DND-41 (cell line): ENCODE results near the gene KLHL3.

Experiments used
- ATAC-seq: fragments of 200-7000 bp; cut with Tn5 transposase; 3 replicates; pipeline ENCODE4 v1.9.1; 2021; ENCODE audit warnings: low read depth; ENCODE audit not compliant: insufficient read depth
- DNase-seq: peaks from one replicate; pipeline ENCODE4 v3.0.0-alpha.2; 2020
- H2AFZ ChIP-seq: 2 replicates; pipeline ENCODE4 v1.6.0; 2012; ENCODE audit warnings: low read depth, low read length
- H3K27ac ChIP-seq: 2 replicates; pipeline ENCODE4 v1.5.1; 2012; ENCODE audit warnings: low read length, inconsistent platforms
- H3K27me3 ChIP-seq: fragments of 200-600 bp; sonication (generic); 2 replicates; pipeline ENCODE4 v1.6.0; 2012; ENCODE audit warnings: low read length, mild to moderate bottlenecking, inconsistent platforms; ENCODE audit not compliant: insufficient read depth, poor library complexity
- H3K36me3 ChIP-seq: 2 replicates; pipeline ENCODE4 v1.5.1; 2012; ENCODE audit warnings: low read length, inconsistent platforms; ENCODE audit not compliant: insufficient read depth
- H3K4me1 ChIP-seq: 2 replicates; pipeline ENCODE4 v1.5.1; 2012; ENCODE audit warnings: mild to moderate bottlenecking, low read length; ENCODE audit not compliant: insufficient read depth
- H3K4me2 ChIP-seq: 2 replicates; pipeline ENCODE4 v1.6.0; 2012; ENCODE audit warnings: mild to moderate bottlenecking, moderate library complexity, low read length, inconsistent platforms; ENCODE audit not compliant: insufficient read depth
- H3K4me3 ChIP-seq, 2 experiments: fragments of 200-600 bp in 1 of 2; shearing (Covaris generic) in 1 of 2; 2 replicates each; pipeline ENCODE4 v1.5.1; 2012 to 2016; ENCODE audit warnings: inconsistent platforms in 2 of 2, low read length in 2 of 2, mild to moderate bottlenecking in 2 of 2, low read depth in 1 of 2, moderate library complexity in 1 of 2
- H3K79me2 ChIP-seq: 2 replicates; pipeline ENCODE4 v1.6.0; 2012; ENCODE audit warnings: low read length, inconsistent platforms; ENCODE audit not compliant: insufficient read depth
- H3K9ac ChIP-seq: 2 replicates; pipeline ENCODE4 v1.6.0; 2012; ENCODE audit warnings: low read depth, mild to moderate bottlenecking, inconsistent platforms, low read length, moderate library complexity
- H3K9me3 ChIP-seq: 2 replicates; pipeline ENCODE4 v1.5.1; 2012; ENCODE audit warnings: low read length, moderate library complexity, mild to moderate bottlenecking, inconsistent platforms; ENCODE audit not compliant: insufficient read depth, severe bottlenecking
- H4K20me1 ChIP-seq: 2 replicates; pipeline ENCODE4 v1.6.0; 2012; ENCODE audit warnings: low read length; ENCODE audit not compliant: insufficient read depth
- CTCF ChIP-seq: IDR thresholded peaks from 2 replicates; pipeline ENCODE4 v1.5.1; 2012; ENCODE audit warnings: borderline replicate concordance, low read length, moderate library complexity, mild to moderate bottlenecking; ENCODE audit not compliant: poor library complexity, severe bottlenecking; ENCODE audit errors: extremely low read depth
- EZH2 ChIP-seq: IDR thresholded peaks from 3 replicates; pipeline ENCODE4 v1.6.1; 2012; ENCODE audit warnings: borderline replicate concordance, low read depth, mild to moderate bottlenecking, moderate library complexity, low read length, inconsistent platforms; ENCODE audit not compliant: severe bottlenecking

Gene KLHL3

GRCh38 chr5:137624786-137625349 is 111.0 kb downstream of the KLHL3 start:
- TF ChIP-seq CTCF (no peak), EZH2 (no peak)
- 0 out of 2 replicates have a peak, but pooled peaks cover 3% of the 10 kb centered on the region for H3K36me3 ChIP-seq
- H3K9ac ChIP-seq, result no peak overlapping the region
- no peak overlapping the region for H3K4me3 ChIP-seq
- no peaks in the 10 kb centered on the region; the same call in 1 of the 2 replicates for H4K20me1 ChIP-seq
- no peaks in the 10 kb centered on the region for H3K4me1 ChIP-seq
- H3K27me3 ChIP-seq, result peaks cover 2% of the 10 kb centered on the region
- no peak overlapping the region for H2AFZ ChIP-seq
- no peak overlapping the region for H3K27ac ChIP-seq
- H3K4me2 ChIP-seq, result no peak overlapping the region
- no peaks in the 10 kb centered on the region for H3K79me2 ChIP-seq
- no peaks in the 10 kb centered on the region for H3K9me3 ChIP-seq
- DNase-seq, result no peak
- ATAC-seq, result no peak

GRCh38 chr5:137622850-137623249 is 113.0 kb downstream of the KLHL3 start:
- ATAC-seq (no peak), DNase-seq (no peak)
- Histone ChIP-seq H3K27me3 (peaks cover 2% of the 10 kb centered on the region), H3K4me2 (no peak overlapping the region), H3K9me3 (no peaks in the 10 kb centered on the region), H3K36me3 (0 out of 2 replicates have a peak, but pooled peaks cover 3% of the 10 kb centered on the region), H3K4me1 (no peaks in the 10 kb centered on the region), H3K4me3 (no peak overlapping the region), H2AFZ (no peak overlapping the region), H4K20me1 (no peaks in the 10 kb centered on the region), H3K79me2 (no peaks in the 10 kb centered on the region), H3K27ac (no peak overlapping the region), H3K9ac (no peak overlapping the region)
- TF ChIP-seq CTCF, result no peak
- TF ChIP-seq EZH2, result no peak

- no peak overlapping the region for H3K4me2 ChIP-seq
- no peak overlapping the region for H2AFZ ChIP-seq
- no peak for TF ChIP-seq EZH2
- TF ChIP-seq CTCF, result no peak
- no peak overlapping the region for H3K27ac ChIP-seq
- 0 out of 2 replicates have a peak, but pooled peaks cover 3% of the 10 kb centered on the region for H3K36me3 ChIP-seq
- H4K20me1 ChIP-seq, result no peaks in the 10 kb centered on the region
- DNase-seq (no peak), ATAC-seq (no peak)
- H3K27me3 ChIP-seq, result peaks cover 2% of the 10 kb centered on the region
- H3K4me3 ChIP-seq, result no peak overlapping the region
- no peaks in the 10 kb centered on the region for H3K79me2 ChIP-seq
- H3K9me3 ChIP-seq, result no peaks in the 10 kb centered on the region
- H3K9ac ChIP-seq, result no peak overlapping the region
- H3K4me1 ChIP-seq, result no peaks in the 10 kb centered on the region
These were observed 113.7 kb downstream of the KLHL3 start for GRCh38 chr5:137621861-137622823.
